HG03571 (cell line): ENCODE measurements around the gene SPATC1L.
"Not testable (repeated sequence)": the region's sequence is repeated elsewhere in the genome, so short reads cannot be mapped to it uniquely, and the experiment has no call there.

ENCODE experiments used
- ATAC-seq: cut with Tn5 transposase; IDR thresholded peaks from one replicate; pipeline ENCODE4 v1.9.1; 2021; ENCODE audit not compliant: unreplicated experiment

Gene SPATC1L

GRCh38 chr21:46200877-46201803 is 16.9 kb upstream of the SPATC1L start:
- ATAC-seq: not testable (repeated sequence)

DNA sequence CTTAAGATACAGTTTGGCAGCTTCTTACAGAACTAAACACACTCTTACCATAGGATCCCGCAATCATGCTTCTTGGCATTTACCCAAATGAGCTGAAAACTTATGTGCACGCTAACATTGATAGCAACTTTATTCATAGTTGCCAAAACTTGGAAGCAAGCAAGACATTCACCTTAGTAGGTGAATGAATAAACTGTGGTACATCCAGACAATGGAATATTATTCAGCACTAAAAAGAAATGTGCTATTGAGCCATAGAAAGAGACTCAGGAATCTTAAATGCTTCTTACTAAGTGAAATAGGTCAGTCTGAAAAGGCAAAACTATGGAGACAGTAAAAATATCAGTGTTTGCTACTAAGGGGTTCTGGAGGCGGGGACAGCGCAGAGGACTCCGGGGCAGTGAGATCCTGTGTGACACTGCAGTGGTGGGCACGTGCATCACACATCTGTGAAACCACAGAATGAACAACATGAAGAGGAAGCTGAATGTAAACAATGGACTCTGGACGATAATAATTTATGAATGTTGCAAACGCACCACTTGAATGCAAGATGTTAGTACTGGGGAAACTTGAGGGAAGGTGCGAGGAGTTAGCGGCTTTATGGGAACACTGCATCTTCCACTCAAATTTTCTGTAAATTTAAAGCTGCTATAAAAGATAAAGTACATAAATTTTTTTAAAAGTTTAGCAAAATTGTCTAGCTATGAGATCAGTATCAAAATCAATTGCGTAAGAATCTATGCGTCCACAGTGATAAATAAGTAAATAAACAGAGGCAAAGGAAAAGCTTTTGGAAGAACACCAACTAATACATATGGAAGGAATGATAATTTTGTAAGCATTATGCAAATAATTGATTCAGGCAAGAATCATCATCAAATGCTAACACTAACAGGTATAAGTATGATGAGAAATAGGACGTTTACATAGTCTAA is 15.4 kb upstream of the SPATC1L start:
- ATAC-seq: no peak

- ATAC-seq: no peak
These were observed 12.5 kb upstream of the SPATC1L start for GRCh38 chr21:46196733-46197132.

DNA sequence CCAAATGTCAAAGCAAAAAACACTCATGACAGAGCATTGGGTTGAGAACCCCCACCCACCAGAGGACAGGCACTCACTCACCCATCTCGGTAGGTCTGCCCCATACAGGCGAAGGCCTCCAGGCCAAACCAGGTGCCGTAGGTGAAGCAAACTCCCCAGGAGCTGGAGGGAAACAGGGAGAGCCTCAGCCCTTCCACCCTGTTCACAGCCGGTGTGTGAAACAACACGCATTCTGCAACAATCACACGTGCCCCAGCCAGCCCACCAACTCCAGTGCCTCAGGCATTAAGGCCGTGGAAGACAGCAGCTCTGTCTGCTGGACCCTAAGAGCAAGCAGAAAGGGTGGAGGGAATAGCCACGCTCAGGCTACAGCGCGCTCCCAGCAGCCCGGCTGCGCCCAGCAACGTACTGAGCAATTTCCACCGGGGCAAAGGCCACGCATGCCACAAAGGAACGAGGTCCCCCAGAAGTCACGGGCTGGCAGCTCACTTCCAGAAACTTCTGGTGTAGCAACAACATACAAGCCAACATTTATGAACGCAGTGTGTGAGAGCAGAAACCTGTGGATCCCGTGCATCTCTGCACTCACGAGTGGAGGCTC is 11.4 kb upstream of the SPATC1L start:
- no peak for ATAC-seq

GRCh38 chr21:46194374-46195334 is 10.4 kb upstream of the SPATC1L start:
- ATAC-seq: no peak

DNA sequence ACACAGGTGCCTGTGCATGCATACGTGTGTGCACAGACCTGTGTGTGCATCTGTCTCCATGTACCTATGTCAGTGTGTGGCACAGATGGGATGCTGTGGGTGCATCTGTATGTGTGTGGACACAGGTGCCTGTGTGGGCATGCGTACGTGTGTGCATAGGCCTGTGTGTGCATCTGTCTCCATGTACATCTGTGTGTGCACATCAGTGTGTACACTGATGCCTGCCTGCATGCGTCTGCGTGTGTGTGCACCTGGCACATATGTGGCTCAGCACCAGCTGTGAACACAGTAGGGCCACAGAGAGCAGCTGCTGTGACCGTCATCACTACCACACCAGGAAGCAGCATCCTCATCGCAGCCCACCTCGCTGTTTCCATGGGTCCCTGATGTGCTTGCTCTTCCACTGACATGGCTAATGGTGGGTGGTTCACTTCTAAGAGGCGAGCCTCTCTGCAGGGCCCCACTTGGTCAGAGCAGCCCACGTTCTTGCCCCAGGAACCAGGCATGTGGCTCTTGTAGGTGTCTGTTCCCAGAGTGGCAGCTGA is 9.6 kb upstream of the SPATC1L start:
- ATAC-seq: no peak

DNA sequence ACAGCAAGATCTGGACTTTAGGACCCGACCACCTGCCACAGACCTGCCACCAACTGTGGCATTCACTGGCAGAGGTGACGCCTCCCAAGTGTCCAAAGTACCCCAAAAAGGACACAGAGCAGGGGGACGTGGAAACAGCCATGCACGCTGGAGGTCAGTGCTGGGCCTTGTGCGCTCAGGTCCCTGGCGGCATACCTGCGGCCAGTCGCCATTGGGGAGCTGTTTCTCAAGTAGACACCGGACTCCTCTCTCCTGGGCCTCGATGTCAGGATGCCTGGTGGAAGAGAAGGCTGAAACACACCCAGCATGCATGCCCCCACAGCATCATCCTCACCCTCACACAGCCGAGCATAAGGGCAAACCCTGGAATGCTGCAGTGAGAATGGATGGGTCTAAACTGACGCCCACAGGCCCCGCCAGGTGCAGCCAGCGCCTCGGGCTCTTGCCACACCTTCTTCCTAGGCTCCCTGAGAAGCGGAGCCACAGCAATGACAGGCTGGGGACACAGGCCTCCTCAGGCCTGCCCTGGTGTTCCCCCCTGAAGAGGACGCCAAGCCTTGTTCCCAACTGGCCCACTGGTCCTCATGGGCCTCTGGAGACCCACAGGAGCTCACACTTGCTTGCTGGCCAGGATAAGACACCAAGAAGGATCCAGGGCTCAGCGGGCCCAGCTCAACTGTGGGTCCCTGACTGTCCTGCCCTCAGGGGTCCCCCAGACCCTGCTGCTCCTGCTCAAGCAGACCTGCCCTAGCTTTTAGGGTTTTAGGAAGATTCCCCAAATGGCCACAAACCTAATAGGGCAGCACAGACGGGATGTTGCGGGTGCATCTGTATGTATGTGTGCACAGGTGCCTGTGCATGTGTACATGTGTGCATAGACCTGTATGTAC is 7.7 kb upstream of the SPATC1L start:
- no peak for ATAC-seq

GRCh38 chr21:46191257-46191685 is 7.0 kb upstream of the SPATC1L start:
- no peak for ATAC-seq

DNA sequence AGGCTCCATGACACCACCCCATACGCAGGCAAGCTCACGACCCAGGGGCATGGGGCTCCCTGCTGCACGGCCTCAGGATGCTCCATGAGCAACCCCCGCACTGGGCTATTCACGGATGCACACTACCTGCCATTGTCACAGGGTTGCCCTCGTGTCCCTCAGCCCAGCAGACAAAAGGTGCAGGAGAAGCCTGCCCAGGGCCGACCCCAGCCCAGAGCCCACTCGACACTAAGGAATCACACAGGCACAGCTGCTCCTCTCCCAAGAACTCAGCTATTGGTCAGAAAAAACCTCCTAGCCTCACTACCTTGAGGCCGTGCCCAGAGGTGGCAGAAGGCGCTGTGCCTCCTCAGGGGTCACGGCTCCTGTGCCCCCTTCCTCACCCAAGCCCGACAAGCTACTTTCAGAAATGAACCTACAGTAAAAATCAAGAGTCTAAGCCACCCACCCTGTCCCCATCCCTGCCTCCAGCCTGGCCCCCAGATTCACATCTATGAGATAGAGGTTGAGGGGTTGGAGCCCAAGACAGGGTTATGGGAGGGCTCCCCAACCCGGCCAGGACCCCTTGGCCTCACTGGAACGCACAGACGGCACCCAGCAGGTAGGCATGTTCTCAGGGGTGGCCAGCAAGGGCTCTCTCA is 6.4 kb upstream of the SPATC1L start:
- ATAC-seq: no peak

GRCh38 chr21:46189959-46190490 is 5.8 kb upstream of the SPATC1L start:
- ATAC-seq: no peak

- ATAC-seq: no peak
These were observed 5.1 kb upstream of the SPATC1L start for GRCh38 chr21:46189213-46189958.

GRCh38 chr21:46188226-46189212 is 4.3 kb upstream of the SPATC1L start:
- ATAC-seq: no peak

DNA sequence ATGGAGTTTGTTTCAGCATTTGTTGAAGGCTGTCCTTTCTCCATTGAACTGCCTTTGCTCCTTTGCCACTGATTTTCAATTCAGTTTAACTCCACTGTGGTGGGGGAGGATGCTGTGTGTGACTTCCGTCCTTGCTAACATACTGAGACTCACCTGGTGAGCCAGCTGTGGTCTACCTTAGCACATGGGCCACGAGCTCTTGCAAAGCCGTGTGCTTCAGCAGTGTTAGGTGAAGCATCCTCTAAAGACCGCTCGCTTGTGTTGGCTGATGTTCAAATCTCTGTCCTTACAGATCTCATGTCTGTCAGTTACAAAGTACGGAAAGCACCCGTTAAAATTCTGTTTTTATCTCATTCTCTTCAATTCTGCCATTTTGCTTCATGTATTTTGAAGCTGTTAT is 3.6 kb upstream of the SPATC1L start:
- no peak for ATAC-seq

GRCh38 chr21:46187261-46187660 is 3.0 kb upstream of the SPATC1L start:
- no peak for ATAC-seq

GRCh38 chr21:46185716-46186115 is 1.5 kb upstream of the SPATC1L start:
- ATAC-seq: no peak
